ENCODE results near the gene S100A2. TPM values are rescaled to one million over a fixed set of nuclear protein-coding genes. Genes with fewer than 3 reads are reported as not detected.

The S100A2 gene
- total RNA-seq, 1 experiment from 2014 or later, result 147 TPM

DNA sequence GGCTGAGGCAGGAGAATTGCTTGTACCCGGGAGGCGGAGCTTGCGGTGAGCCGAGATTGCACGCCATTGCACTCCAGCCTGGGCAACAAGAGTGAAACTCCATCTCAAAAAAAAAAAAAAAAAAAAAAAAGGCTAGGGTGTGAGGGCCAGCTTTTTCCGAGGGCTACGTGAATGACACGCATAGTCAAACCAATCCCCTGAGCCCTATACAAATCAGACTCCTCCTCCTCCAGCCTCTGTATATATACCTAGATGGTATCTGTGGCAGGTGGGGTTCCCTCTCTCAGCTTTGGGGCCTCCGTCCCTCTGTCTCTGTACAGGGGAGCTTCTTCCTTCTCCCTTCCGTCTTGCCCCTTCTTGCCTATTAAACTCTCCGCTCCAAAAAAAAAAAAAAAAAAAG, 40.5 kb upstream of the S100A2 start:
- TF ChIP-seq EZH2 (IDR thresholded peaks at IDR 0.05; ENCODE audit: low read depth) (no peak), CTCF (conservative IDR thresholded peaks at IDR 0.05) (no peak)
- peaks cover 67% of the 10 kb centered on the region for H3F3A ChIP-seq (ENCODE audit: insufficient read depth, low read depth)
- no peak overlapping the region for H3K27ac ChIP-seq
- BruUV-seq (replicated peaks), result no TSS peak
- no peaks in the 10 kb centered on the region for H4K20me1 ChIP-seq (ENCODE audit: insufficient read depth)
- no peak overlapping the region for H2AFZ ChIP-seq
- no peak overlapping the region for H3K4me2 ChIP-seq
- no peaks in the 10 kb centered on the region for H3K27me3 ChIP-seq (ENCODE audit: insufficient read depth, low read depth)
- POLR2A ChIA-PET (ENCODE audit: unreplicated experiment), result no interaction called here
- no peaks in the 10 kb centered on the region for H3K9me2 ChIP-seq (ENCODE audit: insufficient read depth)
- H3K4me1 ChIP-seq (replicated peaks; ENCODE audit: insufficient read depth), result peaks cover 57% of the 10 kb centered on the region
- peaks cover 32% of the 10 kb centered on the region for H3K79me2 ChIP-seq (ENCODE audit: low read depth)
- no peak for DNase-seq
- CTCF ChIA-PET, result interaction anchor here (1.2 kb wide), 1 partner anchor 9 kb away, joined by 3 read pairs; no protein-coding TSS in a partner anchor
- no peaks in the 10 kb centered on the region for H3K9me3 ChIP-seq (ENCODE audit: insufficient read depth, low read depth)
- intact Hi-C loops (cut with micrococcal nuclease; ENCODE audit: unreplicated experiment), result no loop called here
- H3K4me3 ChIP-seq, result no peak overlapping the region
- peaks cover 23% of the 10 kb centered on the region for H3K36me3 ChIP-seq (ENCODE audit: low read depth)

DNA sequence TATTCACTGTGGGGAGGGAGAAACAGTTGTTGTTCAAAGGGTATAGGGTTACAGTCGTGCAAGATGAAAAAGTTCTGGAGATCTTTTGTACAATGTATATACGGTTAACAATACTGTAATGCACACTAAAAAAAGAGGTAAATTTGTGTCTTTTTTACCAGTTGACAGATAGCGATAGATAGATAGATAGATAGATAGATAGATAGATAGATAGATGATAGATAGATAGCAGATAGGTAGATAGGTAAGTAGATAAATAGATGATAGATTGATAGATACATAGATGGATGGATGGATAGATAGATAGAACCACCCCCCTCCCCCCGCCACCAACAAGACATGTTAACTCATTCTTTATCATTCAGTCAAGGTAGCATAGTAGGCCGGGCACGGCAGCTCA, 37.1 kb upstream of the S100A2 start:
- Histone ChIP-seq H3K4me3 (no peak overlapping the region), H3K27me3 (ENCODE audit: insufficient read depth, low read depth) (no peaks in the 10 kb centered on the region), H2AFZ (no peak overlapping the region), H3K36me3 (ENCODE audit: low read depth) (peaks cover 19% of the 10 kb centered on the region), H4K20me1 (ENCODE audit: insufficient read depth) (no peaks in the 10 kb centered on the region), H3F3A (ENCODE audit: insufficient read depth, low read depth) (peaks cover 58% of the 10 kb centered on the region; the same call in 1 of the 2 replicates), H3K27ac (no peak overlapping the region), H3K4me1 (replicated peaks; ENCODE audit: insufficient read depth) (peaks cover 37% of the 10 kb centered on the region), H3K4me2 (no peak overlapping the region), H3K9me2 (ENCODE audit: insufficient read depth) (no peaks in the 10 kb centered on the region), H3K79me2 (ENCODE audit: low read depth) (peaks cover 13% of the 10 kb centered on the region), H3K9me3 (ENCODE audit: insufficient read depth, low read depth) (no peaks in the 10 kb centered on the region)
- TF ChIP-seq EZH2 (IDR thresholded peaks at IDR 0.05; ENCODE audit: low read depth), result no peak
- no peak for TF ChIP-seq CTCF (conservative IDR thresholded peaks at IDR 0.05)
- POLR2A ChIA-PET (ENCODE audit: unreplicated experiment), result no interaction called here
- no TSS peak for BruUV-seq (replicated peaks)
- CTCF ChIA-PET, result interaction anchor here (0.7 kb wide), 1 partner anchor 69 kb away, joined by 7 read pairs; no protein-coding TSS in a partner anchor
- DNase-seq, result no peak
- intact Hi-C loops (cut with micrococcal nuclease; ENCODE audit: unreplicated experiment), result no loop called here

DNA sequence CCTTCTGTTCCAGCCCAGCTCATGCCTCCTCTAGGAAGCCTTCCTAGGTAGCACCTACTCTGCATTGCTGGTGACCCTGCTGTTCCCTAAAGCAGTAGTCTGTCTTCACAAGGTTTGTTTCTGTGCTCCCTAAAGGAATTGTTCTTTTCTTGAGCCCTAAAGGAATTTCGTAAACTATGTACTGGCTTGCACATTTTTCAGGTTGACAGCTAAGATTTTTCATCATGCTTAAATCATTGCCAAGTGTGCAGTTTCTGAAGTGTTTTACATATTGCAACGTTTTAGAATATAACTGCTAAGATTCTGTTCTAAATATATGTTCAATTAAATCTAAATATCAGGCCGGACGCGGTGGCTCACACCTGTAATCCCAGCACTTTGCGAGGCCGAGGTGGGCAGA, 34.2 kb upstream of the S100A2 start:
- H3F3A ChIP-seq (ENCODE audit: insufficient read depth, low read depth), result peaks cover 47% of the 10 kb centered on the region; the same call in 1 of the 2 replicates
- no peaks in the 10 kb centered on the region for H4K20me1 ChIP-seq (ENCODE audit: insufficient read depth)
- ChIA-PET CTCF (interaction anchor here (0.6 kb wide), 1 partner anchor 632 kb away, joined by 3 read pairs; no protein-coding TSS in a partner anchor), POLR2A (ENCODE audit: unreplicated experiment) (no interaction called here)
- H3K9me2 ChIP-seq (ENCODE audit: insufficient read depth), result no peaks in the 10 kb centered on the region
- DNase-seq, result no peak
- intact Hi-C loops (cut with micrococcal nuclease; ENCODE audit: unreplicated experiment), result no loop called here
- peaks cover 7% of the 10 kb centered on the region; the same call in 1 of the 2 replicates for H3K36me3 ChIP-seq (ENCODE audit: low read depth)
- H2AFZ ChIP-seq, result no peak overlapping the region
- TF ChIP-seq CTCF (conservative IDR thresholded peaks at IDR 0.05) (no peak), EZH2 (IDR thresholded peaks at IDR 0.05; ENCODE audit: low read depth) (no peak)
- H3K4me3 ChIP-seq, result no peak overlapping the region
- no peaks in the 10 kb centered on the region for H3K9me3 ChIP-seq (ENCODE audit: insufficient read depth, low read depth)
- no peaks in the 10 kb centered on the region for H3K27me3 ChIP-seq (ENCODE audit: insufficient read depth, low read depth)
- H3K4me1 ChIP-seq (replicated peaks; ENCODE audit: insufficient read depth), result peaks cover 34% of the 10 kb centered on the region
- H3K4me2 ChIP-seq, result no peak overlapping the region
- H3K79me2 ChIP-seq (ENCODE audit: low read depth), result no peaks in the 10 kb centered on the region
- BruUV-seq (replicated peaks), result no TSS peak
- no peak overlapping the region for H3K27ac ChIP-seq

All from PC-9 (cell line).